ENCODE results near the gene PHKA2.

The PHKA2 gene

GRCh38 chrX:18889346-18890048 is 94.4 kb downstream of the PHKA2 start:
- H3K9me3 Mint-ChIP-seq: peaks cover 57% of the 10 kb centered on the region
- no peak overlapping the region for H3K27ac Mint-ChIP-seq
- no peak for TF ChIP-seq CTCF (IDR thresholded peaks at IDR 0.05)
- H3K4me3 Mint-ChIP-seq: no peak overlapping the region
- H3K27me3 Mint-ChIP-seq (ENCODE audit: low read depth, poor library complexity): peaks cover 6% of the 10 kb centered on the region
- H3K36me3 Mint-ChIP-seq (ENCODE audit: low read depth): no peaks in the 10 kb centered on the region
- peaks cover 10% of the 10 kb centered on the region for H3K4me1 Mint-ChIP-seq
- no peak for DNase-seq

- Mint-ChIP-seq H3K27ac (no peak overlapping the region), H3K4me1 (peaks cover 10% of the 10 kb centered on the region), H3K4me3 (no peak overlapping the region), H3K9me3 (peaks cover 60% of the 10 kb centered on the region), H3K27me3 (ENCODE audit: low read depth, poor library complexity) (peaks cover 6% of the 10 kb centered on the region), H3K36me3 (ENCODE audit: low read depth) (no peaks in the 10 kb centered on the region)
- no peak for DNase-seq
- TF ChIP-seq CTCF (IDR thresholded peaks at IDR 0.05): no peak
These were observed 95.6 kb downstream of the PHKA2 start for GRCh38 chrX:18888281-18888680.

GRCh38 chrX:18887825-18888212 is 96.1 kb downstream of the PHKA2 start:
- H3K27ac Mint-ChIP-seq: no peak overlapping the region
- peaks cover 10% of the 10 kb centered on the region for H3K4me1 Mint-ChIP-seq
- H3K4me3 Mint-ChIP-seq: no peak overlapping the region
- no peak for TF ChIP-seq CTCF (IDR thresholded peaks at IDR 0.05)
- no peak for DNase-seq
- peaks cover 56% of the 10 kb centered on the region for H3K9me3 Mint-ChIP-seq
- H3K36me3 Mint-ChIP-seq (ENCODE audit: low read depth): no peaks in the 10 kb centered on the region
- peaks cover 6% of the 10 kb centered on the region for H3K27me3 Mint-ChIP-seq (ENCODE audit: low read depth, poor library complexity)

- no peak for DNase-seq
- peaks cover 6% of the 10 kb centered on the region for H3K27me3 Mint-ChIP-seq (ENCODE audit: low read depth, poor library complexity)
- no peak for TF ChIP-seq CTCF (IDR thresholded peaks at IDR 0.05)
- H3K4me3 Mint-ChIP-seq: no peak overlapping the region
- H3K9me3 Mint-ChIP-seq: peaks cover 55% of the 10 kb centered on the region
- H3K27ac Mint-ChIP-seq: peak overlapping the region; percentile 61
- H3K36me3 Mint-ChIP-seq (ENCODE audit: low read depth): no peaks in the 10 kb centered on the region
- H3K4me1 Mint-ChIP-seq: peaks cover 10% of the 10 kb centered on the region
These were observed 96.6 kb downstream of the PHKA2 start for GRCh38 chrX:18887177-18887824.

GRCh38 chrX:18886344-18887161 is 97.4 kb downstream of the PHKA2 start:
- H3K27ac Mint-ChIP-seq: no peak overlapping the region
- no peak for TF ChIP-seq CTCF (IDR thresholded peaks at IDR 0.05)
- peaks cover 54% of the 10 kb centered on the region for H3K9me3 Mint-ChIP-seq
- H3K27me3 Mint-ChIP-seq (ENCODE audit: low read depth, poor library complexity): peaks cover 6% of the 10 kb centered on the region
- peak; percentile 43 for DNase-seq
- peak overlapping the region; percentile 75 for H3K4me3 Mint-ChIP-seq
- H3K4me1 Mint-ChIP-seq: peaks cover 10% of the 10 kb centered on the region
- H3K36me3 Mint-ChIP-seq (ENCODE audit: low read depth): no peaks in the 10 kb centered on the region

All from nephron progenitor cell (in vitro differentiated cells).